Testis (tissue), 3 donors: Measurements from ENCODE around the gene TRIM43B. TPM values are rescaled to one million over a fixed set of nuclear protein-coding genes. Genes with fewer than 3 reads are reported as not detected.
"Not testable (repeated sequence)": the region's sequence is repeated elsewhere in the genome, so short reads cannot be mapped to it uniquely, and the experiment has no call there.

Experiments used
- DNase-seq: peaks from one replicate; pipeline ENCODE4 v3.0.0-alpha.2; 2019
- H3K27ac ChIP-seq, 2 donors: fragments of 200-600 bp; sonication (generic); one replicate each; pipeline ENCODE4 v1.5.1; 2019
- H3K27me3 ChIP-seq: fragments of 200-600 bp; sonication (generic); one replicate; pipeline ENCODE4 v1.5.1; 2019
- H3K36me3 ChIP-seq: fragments of 200-600 bp; sonication (generic); one replicate; pipeline ENCODE4 v1.5.1; 2017; ENCODE audit warnings: low read depth; ENCODE audit errors: missing control alignments
- H3K4me1 ChIP-seq: fragments of 200-600 bp; sonication (generic); one replicate; pipeline ENCODE4 v1.5.1; 2019
- H3K4me3 ChIP-seq, 2 donors: fragments of 200-600 bp; sonication (generic); one replicate each; pipeline ENCODE4 v1.5.1; 2017 to 2019
- H3K9me3 ChIP-seq: fragments of 200-600 bp; sonication (generic); one replicate; pipeline ENCODE4 v1.5.1; 2017
- WGBS, 2 donors: methylation state at CpG; one replicate each; pipeline ENCODE4 v1.1.5; 2018; 5-methylcytosine and 5-hydroxymethylcytosine counted together
- intact Hi-C: fragments of 100-400 bp; cut with DNase I; formaldehyde crosslinking; loops from one replicate; pipeline ENCODE4 v1.15.1; 2023; ENCODE audit warnings: low total_unique reads
- polyA plus RNA-seq: library from polyadenylated mRNA; stranded (reverse); fragments of 350-450 nt; fragmentation: Illumina TruSeq; extraction: RNeasy Lipid Tissue Mini Kit (QIAGEN cat#74804); gene quantifications from one replicate; pipeline ENCODE4 v1.2.3, GENCODE V29; 2014; ENCODE audit warnings: low read depth, low replicate concordance; ENCODE audit not compliant: insufficient read depth
- small RNA-seq, 2 donors: library from RNA; depleted of rRNA; stranded (forward); fragments of <200 nt; gene quantifications; one replicate each; pipeline ENCODE3, GENCODE V24; 2016
- total RNA-seq, 2 donors: library from RNA; depleted of rRNA; stranded (reverse); fragments of >200 nt; gene quantifications; one replicate each; pipeline ENCODE4 v1.2.3, GENCODE V29; 2016

Gene TRIM43B
- total and polyA plus RNA-seq, 3 donors from 2014 or later: 0.76 to 1.1 TPM; not detected in 1

DNA sequence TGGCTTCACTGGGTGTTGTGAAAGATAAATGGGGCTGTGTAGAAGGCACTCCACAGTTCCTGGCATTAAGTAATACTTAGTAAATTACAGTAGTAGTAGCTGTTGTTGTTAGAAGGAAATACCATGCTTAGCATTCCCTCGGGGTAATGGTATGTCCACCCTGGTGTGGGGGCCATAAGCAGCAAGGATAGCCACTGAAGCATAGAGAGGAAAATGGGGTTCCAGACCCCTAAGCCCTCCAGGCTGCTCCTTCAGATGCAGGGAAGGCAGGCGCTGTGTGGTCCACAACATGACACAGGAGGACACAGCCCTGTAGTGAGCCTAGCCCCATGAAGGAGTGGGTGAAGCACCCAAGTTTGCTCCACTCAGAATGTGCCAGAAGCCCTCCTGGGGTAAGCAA, 50.6 kb downstream of the TRIM43B start:
- intact Hi-C loops, H3K27ac ChIP-seq, H3K4me1 ChIP-seq, DNase-seq, H3K9me3 ChIP-seq, H3K36me3 ChIP-seq, H3K4me3 ChIP-seq, H3K27me3 ChIP-seq: not testable (repeated sequence)
- WGBS, 2 donors: no CpG with 5 or more reads among the region's 2 CpGs

DNA sequence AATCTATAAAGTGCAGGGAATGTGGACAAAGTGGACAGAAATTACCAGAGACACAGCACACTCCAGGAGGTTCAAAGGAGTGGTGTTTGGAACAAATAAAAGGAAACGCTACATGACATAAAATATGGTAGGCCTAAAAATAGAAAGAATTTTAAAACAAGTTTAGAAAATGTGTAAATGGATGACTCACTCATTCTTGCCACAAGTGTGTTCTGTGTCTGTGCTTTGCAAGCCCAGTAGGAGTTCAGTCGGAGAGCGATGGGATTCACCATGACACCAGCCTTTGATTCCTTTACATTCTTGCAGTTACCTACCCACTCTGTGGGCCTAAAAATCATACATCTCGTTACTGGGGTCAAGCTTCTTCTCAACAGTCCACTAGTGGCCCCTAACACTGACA, 51.2 kb downstream of the TRIM43B start:
- intact Hi-C loops, DNase-seq, H3K27me3 ChIP-seq, H3K27ac ChIP-seq, H3K4me1 ChIP-seq, H3K9me3 ChIP-seq, H3K36me3 ChIP-seq, H3K4me3 ChIP-seq: not testable (repeated sequence)
- 100% methylated on average over 1 of the region's 4 CpGs; no CpG with 5 or more reads in 1 of the 2 donors for WGBS, 2 donors

DNA sequence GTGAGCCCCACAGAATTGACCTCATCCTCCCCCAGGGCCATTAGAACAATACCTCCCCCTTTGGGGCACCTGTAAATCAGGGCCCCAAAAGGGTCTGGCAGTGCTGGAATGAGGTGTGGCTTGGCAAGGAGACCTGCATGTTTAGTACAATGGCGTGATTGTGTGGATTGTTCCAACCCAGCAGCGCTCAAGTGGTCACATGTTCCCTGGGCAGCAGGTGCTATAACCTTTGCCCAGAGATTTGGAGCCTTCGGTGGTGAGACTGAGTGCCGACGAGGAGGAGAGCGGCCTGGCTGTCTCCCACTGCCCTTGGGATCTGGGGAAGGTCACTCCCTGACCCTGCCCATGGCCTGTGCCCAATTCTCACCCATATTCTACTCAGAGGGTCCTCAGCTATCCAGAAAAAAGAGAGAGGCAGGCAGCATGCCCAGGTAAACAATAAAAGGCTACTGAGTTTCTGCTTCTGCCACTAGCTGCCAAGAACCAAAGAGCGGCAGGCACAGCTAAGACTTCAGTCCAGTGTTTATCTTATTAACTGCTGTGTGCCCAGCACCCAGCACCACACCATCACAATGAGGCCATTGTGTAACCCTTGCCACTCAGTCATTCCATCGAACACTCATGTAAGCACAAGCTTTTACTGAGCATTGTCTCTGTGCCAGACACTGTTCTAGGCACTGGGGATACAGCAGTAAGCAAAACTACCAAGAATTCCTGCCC, 54.6 kb downstream of the TRIM43B start:
- H3K4me1 ChIP-seq, DNase-seq, H3K36me3 ChIP-seq, H3K4me3 ChIP-seq, H3K9me3 ChIP-seq, H3K27me3 ChIP-seq, intact Hi-C loops, H3K27ac ChIP-seq: not testable (repeated sequence)
- whole genome bisulfite sequencing, 2 donors: no CpG with 5 or more reads among the region's 8 CpGs

DNA sequence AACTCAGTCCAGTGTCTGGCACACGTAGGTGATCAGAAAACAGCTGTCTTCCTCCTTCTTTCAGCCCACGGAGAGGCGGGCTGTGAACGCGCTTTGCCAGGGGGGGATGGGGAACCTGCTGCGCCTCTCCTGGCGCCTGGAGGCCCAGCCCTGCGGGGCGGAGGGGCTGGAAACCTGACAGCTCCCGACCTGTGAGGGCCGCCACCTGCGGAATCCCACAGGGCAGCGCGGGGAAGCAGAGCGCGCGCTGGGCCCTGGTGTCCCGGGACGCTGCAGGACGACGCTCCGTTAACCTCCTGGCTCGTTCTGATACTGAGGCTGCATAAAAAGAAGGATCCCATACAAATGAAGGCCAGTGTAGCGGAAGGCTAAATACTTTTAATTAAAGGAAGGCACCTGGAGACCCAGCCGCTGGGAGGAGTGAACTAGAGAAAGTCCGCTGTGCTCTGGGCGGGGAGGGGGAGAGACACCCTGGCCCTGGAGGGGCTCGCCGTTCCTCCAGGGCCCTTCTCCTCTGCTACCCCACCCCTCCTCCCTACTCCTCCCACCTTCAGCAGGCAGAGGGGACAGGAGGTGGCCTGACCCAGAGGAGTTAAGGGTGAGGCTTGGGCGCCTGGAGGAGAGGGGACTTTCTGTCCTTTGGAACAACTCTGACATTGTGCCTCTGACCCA, 57.2 kb downstream of the TRIM43B start:
- H3K4me1 ChIP-seq, intact Hi-C loops, H3K27me3 ChIP-seq, H3K27ac ChIP-seq, H3K9me3 ChIP-seq, H3K4me3 ChIP-seq, H3K36me3 ChIP-seq, DNase-seq: not testable (repeated sequence)
- 31% methylated on average over 14 of the region's 30 CpGs; no CpG with 5 or more reads in 1 of the 2 donors for WGBS, 2 donors

Small RNA genes lying within 50 kb of the gene (small RNA-seq; reads per million reads assigned to genes)
- 0 reads per million in 2 donors for gene AC009237.11
- 0 reads per million in 2 donors for gene AC133104.2

Other genes starting within 250 kb of the TRIM43B start
- gene PROM2, start 210.3 kb downstream of the TRIM43B start, total RNA-seq: 1 to 10 TPM; 2.1 to 2.4 TPM
- 1.3 TPM for gene PROM2, start 210.3 kb downstream of the TRIM43B start, polyA plus RNA-seq
- gene KCNIP3, start 187.4 kb downstream of the TRIM43B start, total RNA-seq: 10 to 100 TPM; 43.4 to 69.1 TPM
- 23.9 TPM for gene KCNIP3, start 187.4 kb downstream of the TRIM43B start, polyA plus RNA-seq
- 10 to 100 TPM; 48.5 to 48.9 TPM for gene FAHD2A, start 82.0 kb downstream of the TRIM43B start, total RNA-seq
- 73.8 TPM for gene FAHD2A, start 82.0 kb downstream of the TRIM43B start, polyA plus RNA-seq
- 1 to 10 TPM; 1.3 to 1.4 TPM for gene TRIM43, start 107.2 kb upstream of the TRIM43B start, total RNA-seq
- gene TRIM43, start 107.2 kb upstream of the TRIM43B start, polyA plus RNA-seq: 0.34 TPM